Pancreas (tissue), 10 donors: ENCODE results near the gene KAZN. TPM values are rescaled to one million over a fixed set of nuclear protein-coding genes. Genes with fewer than 3 reads are reported as not detected.

Source experiments
- ATAC-seq, 4 donors: fragments of 200-7000 bp; cut with Tn5 transposase; one replicate each; pipeline versions ENCODE4 v1.8.0 to v1.9.1; 2020; ENCODE audit warnings: mild to moderate bottlenecking in 4 of 4, moderate library complexity in 4 of 4
- DNase-seq, 6 donors: peaks; one replicate each; pipeline ENCODE4 v3.0.0-alpha.2; 2020
- FAIRE-seq: peaks from 2 replicates; lab custom pipeline; 2012; peaks lifted over from hg19 to GRCh38; lab: Jason Lieb, UNC
- H3K27ac ChIP-seq, 4 donors: fragments of 200-600 bp; sonication (generic); 1 replicate in 3 of 4; 2 replicates in 1 of 4; pipeline versions ENCODE4 v1.5.0 to v1.8.0; 2020
- H3K27me3 ChIP-seq, 4 donors: fragments of 200-600 bp; one replicate each; pipeline ENCODE4 v1.8.0; 2021
- H3K36me3 ChIP-seq, 3 donors: fragments of 200-600 bp; sonication (generic) in 1 of 3; one replicate each; pipeline versions ENCODE4 v1.5.0 to v1.8.0; 2020 to 2021
- H3K4me1 ChIP-seq, 3 donors: fragments of 200-600 bp; one replicate each; pipeline ENCODE4 v1.8.0; 2021
- H3K4me3 ChIP-seq, 4 donors: fragments of 200-600 bp; sonication (generic) in 2 of 4; one replicate each; pipeline versions ENCODE4 v1.5.0 to v1.8.0; 2020 to 2021
- H3K9me3 ChIP-seq, 4 donors: fragments of 200-600 bp; one replicate each; pipeline ENCODE4 v1.8.0; 2021
- WGBS, 2 donors: extraction: QIAGEN DNeasy Blood & Tissue Kit; methylation state at CpG; one replicate each; pipeline ENCODE4 v1.1.7; 2013; 5-methylcytosine and 5-hydroxymethylcytosine counted together
- intact Hi-C, 3 donors: fragments of 100-400 bp; cut with DNase I; formaldehyde crosslinking; loops; one replicate each; pipeline versions ENCODE4 v1.11.1 to v1.14.2; 2022
- polyA plus RNA-seq, 2 donors: library from polyadenylated mRNA; stranded (reverse); fragments of 200-250 nt; gene quantifications; one replicate each; pipeline ENCODE4 v1.2.3, GENCODE V29; 2013
- total RNA-seq, 6 donors: library from RNA; stranded (reverse); fragmentation: NEBNext Ultra II Directional in 4 of 6; extraction: Animal tissue kit (Norgen Biotek cat#: 25700) in 4 of 6; gene quantifications; one replicate each; pipeline versions ENCODE4 v1.2.1 to v1.2.4, GENCODE V29; 2021 to 2023
- TF ChIP-seq, protein P1 (sequence below), 4 donors: fragments of 200-600 bp; sonication (generic) in 3 of 4; IDR thresholded peaks; one replicate each; pipeline versions ENCODE4 v1.5.0 to v1.8.0; 2021; ENCODE audit warnings: antibody characterized with exemption in 4 of 4
- donor health status: healthy with polysubstance abuse.
- donor health status: DM: no; HTN: no; CAD: no; lungs with moderate emphysema.
- donor health status: DM: no; HTN: no; CAD: no.
- donor health status: control.
- donor health status: control.
- donor health status: Bipolar disorder and iron deficiency.
- donor health status: DM: yes; HTN: yes; CAD: no.
- donor health status: DM: no; HTN: no; CAD: no.
- donor health status: DM: no; HTN: no; CAD: no.
- donor health status: DM: yes; HTN: yes; CAD: no.

KAZN gene
- total and polyA plus RNA-seq, 8 donors = 2.4 to 6.0 (median 4.1) TPM

DNA sequence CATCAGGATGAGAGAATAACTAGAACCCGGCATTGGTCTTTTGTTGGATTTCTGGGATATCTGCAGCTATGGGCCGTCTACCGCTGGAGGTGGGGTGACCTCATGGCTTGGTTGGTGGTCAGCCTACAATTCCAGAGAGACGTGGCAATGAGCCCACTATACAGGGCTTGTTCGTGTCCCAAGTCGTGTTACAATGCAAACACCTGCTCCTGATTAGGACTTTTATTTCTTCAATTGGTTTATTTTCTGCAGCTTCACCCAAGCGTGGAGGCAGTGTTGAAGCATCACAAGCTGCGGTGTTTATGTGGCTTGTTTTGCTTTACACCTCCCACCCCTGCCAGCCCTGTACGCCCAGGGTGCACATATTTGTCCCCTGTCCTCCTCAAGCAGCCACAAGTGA lies 343.4 kb downstream of the KAZN start:
- intact Hi-C loops = no loop called here
- ATAC-seq = no peak
- Histone ChIP-seq H3K4me1 (no peaks in the 10 kb centered on the region), H3K27ac (no peak overlapping the region), H3K36me3 (no peaks in the 10 kb centered on the region), H3K27me3 (no peaks in the 10 kb centered on the region), H3K4me3 (no peak overlapping the region), H3K9me3 (no peaks in the 10 kb centered on the region)
- DNase-seq = no peak
- 87 to 88% methylated on average over 9 of the region's 9 CpGs for WGBS, 2 donors
- no peak for FAIRE-seq
- TF ChIP-seq, protein P1, sequence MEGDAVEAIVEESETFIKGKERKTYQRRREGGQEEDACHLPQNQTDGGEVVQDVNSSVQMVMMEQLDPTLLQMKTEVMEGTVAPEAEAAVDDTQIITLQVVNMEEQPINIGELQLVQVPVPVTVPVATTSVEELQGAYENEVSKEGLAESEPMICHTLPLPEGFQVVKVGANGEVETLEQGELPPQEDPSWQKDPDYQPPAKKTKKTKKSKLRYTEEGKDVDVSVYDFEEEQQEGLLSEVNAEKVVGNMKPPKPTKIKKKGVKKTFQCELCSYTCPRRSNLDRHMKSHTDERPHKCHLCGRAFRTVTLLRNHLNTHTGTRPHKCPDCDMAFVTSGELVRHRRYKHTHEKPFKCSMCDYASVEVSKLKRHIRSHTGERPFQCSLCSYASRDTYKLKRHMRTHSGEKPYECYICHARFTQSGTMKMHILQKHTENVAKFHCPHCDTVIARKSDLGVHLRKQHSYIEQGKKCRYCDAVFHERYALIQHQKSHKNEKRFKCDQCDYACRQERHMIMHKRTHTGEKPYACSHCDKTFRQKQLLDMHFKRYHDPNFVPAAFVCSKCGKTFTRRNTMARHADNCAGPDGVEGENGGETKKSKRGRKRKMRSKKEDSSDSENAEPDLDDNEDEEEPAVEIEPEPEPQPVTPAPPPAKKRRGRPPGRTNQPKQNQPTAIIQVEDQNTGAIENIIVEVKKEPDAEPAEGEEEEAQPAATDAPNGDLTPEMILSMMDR (IDR thresholded peaks at IDR 0.05) = no peak

DNA sequence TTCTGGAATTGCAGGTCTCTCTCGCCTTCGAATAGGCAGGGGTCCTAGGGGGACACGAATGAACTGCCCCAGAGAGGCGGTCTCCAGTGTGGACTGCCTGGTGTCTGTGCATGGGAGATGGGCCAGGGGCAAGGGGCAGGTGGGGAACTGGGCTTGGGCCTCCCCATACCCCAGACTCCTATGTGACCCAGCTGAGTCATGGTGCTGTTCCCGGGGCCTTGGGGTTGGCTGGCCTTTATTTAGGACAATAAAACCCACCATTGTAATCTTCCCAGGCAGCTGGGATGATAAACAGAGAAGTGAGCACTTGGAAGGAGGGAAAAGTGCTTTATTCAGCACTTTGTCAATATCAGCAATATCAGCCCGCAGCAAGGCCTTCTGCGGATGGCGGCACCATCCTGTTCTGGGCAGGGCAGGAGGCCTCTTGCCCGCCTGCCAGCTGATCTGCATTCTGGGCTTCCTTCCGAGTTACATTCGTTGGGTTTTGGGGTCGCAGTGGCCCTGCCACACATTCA lies 346.0 kb downstream of the KAZN start:
- TF ChIP-seq, protein P1 (IDR thresholded peaks at IDR 0.05) = no peak
- ATAC-seq = no peak

DNA sequence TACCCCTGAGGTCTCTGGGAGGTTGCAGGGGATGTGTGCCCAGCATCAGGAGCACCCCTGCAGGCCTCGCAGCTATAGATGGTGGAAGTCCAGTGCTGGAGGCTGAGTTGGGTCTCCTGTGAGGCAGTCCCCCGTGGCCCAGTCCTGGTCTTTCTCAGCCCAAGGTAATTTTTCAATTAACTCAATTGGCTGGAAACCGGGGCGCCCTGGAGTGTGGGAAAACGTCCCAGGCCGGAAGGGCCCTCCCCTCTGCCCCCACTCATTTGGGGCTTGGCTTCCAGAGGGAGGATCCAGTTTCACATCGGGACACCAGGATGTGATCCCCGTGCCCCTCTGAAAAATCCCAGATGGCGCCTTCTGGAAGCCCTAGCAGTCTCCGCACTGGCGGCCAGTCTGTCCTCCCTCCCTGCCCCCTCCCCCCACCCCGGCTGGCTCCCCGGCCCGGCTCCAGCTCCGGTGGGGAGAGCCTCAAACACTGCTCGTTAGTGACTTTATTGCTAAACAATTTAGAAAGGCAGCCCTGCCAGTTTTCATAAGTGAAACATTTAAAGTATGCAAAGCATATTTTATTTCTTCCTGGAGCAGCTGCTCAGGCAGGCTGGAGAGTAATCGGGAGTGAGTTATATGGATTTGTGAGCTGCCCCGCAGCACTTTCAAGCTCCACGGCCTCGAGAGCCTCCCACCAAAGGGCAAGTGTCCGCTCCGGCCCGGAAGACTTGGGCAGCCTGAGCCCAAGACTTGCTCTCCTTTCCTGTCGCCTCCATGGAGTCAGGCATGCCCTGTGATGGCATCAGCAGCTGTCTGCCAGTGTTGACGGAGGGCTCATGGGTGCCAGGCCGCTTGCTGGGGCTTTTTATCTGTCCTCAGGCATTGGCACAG lies 346.9 kb downstream of the KAZN start:
- ATAC-seq (peak; percentile 62 to 75 (median 74)), FAIRE-seq (no peak), DNase-seq (peak in 3 of 6 donors; percentile 40 to 47 (median 46))
- Histone ChIP-seq H3K36me3 (no peaks in the 10 kb centered on the region), H3K9me3 (no peaks in the 10 kb centered on the region), H3K4me1 (no peaks in the 10 kb centered on the region), H3K27me3 (no peaks in the 10 kb centered on the region), H3K27ac (peak overlapping the region; percentile 4 to 79 (median 61)), H3K4me3 (no peak overlapping the region)
- TF ChIP-seq, protein P1 (IDR thresholded peaks at IDR 0.05) = no peak
- intact Hi-C loops = no loop called here
- WGBS, 2 donors = 57 to 64% methylated on average over 26 of the region's 26 CpGs

More for the DNA sequence above, 346.0 kb downstream of the KAZN start:
- H3K36me3 ChIP-seq = no peaks in the 10 kb centered on the region
- intact Hi-C loops = no loop called here
- no peak overlapping the region for H3K4me3 ChIP-seq
- DNase-seq = no peak
- WGBS, 2 donors = 84 to 85% methylated on average over 12 of the region's 12 CpGs
- no peaks in the 10 kb centered on the region for H3K4me1 ChIP-seq
- no peak for FAIRE-seq
- H3K27ac ChIP-seq = peak overlapping the region in 3 of 4 donors; percentile 4 to 79 (median 51)
- H3K9me3 ChIP-seq = no peaks in the 10 kb centered on the region
- no peaks in the 10 kb centered on the region for H3K27me3 ChIP-seq

DNA sequence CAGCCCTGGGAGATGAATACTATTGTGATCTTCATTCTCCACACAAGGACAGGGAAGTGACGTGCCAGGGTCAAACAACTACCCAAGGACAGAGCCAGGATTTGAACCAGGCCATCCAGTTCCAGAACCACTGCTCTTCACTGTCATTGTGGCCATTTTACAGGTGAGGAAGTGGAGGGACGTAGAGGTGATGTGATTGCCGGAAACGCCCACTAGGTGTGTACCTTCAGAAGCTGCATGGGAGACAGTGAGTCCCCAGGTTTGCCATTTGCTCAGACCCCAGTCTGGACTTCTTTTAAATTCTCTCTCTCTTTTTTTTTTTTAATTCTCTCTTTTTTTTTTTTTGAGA lies 347.5 kb downstream of the KAZN start:
- intact Hi-C loops = no loop called here
- Histone ChIP-seq H3K9me3 (no peaks in the 10 kb centered on the region), H3K4me3 (no peak overlapping the region), H3K27me3 (no peaks in the 10 kb centered on the region), H3K4me1 (no peaks in the 10 kb centered on the region), H3K27ac (peak overlapping the region; percentile 4 to 79 (median 61)), H3K36me3 (no peaks in the 10 kb centered on the region)
- 82 to 89% methylated on average over 4 of the region's 4 CpGs for WGBS, 2 donors
- ATAC-seq (peak in 2 of 4 donors; percentile 4 to 10), DNase-seq (no peak), FAIRE-seq (no peak)
- TF ChIP-seq, protein P1 (IDR thresholded peaks at IDR 0.05) = no peak
